Tibial nerve (tissue), 4 donors: ENCODE results near the gene CHST7. TPM values are rescaled to one million over a fixed set of nuclear protein-coding genes. Genes with fewer than 3 reads are reported as not detected.

Experiments used
- DNase-seq, 2 donors: peaks; one replicate each; pipeline ENCODE4 v3.0.0-alpha.2; 2019; ENCODE audit warnings: low spot score in 2 of 2
- H3K27ac ChIP-seq, 4 donors: fragments of 200-600 bp; sonication (generic) in 3 of 4; one replicate each; pipeline ENCODE4 v1.5.1; 2017 to 2019; ENCODE audit warnings: mild to moderate bottlenecking in 1 of 4
- H3K27me3 ChIP-seq, 2 donors: fragments of 200-600 bp; sonication (generic) in 1 of 2; one replicate each; pipeline versions ENCODE4 v1.5.1 to v1.6.0; 2017 to 2019
- H3K36me3 ChIP-seq, 3 donors: fragments of 200-600 bp; sonication (generic); one replicate each; pipeline ENCODE4 v1.5.1; 2018 to 2019
- H3K4me1 ChIP-seq, 4 donors: fragments of 200-600 bp; sonication (generic) in 3 of 4; one replicate each; pipeline ENCODE4 v1.5.1; 2017 to 2019
- H3K4me3 ChIP-seq, 4 donors: fragments of 200-600 bp; sonication (generic) in 3 of 4; one replicate each; pipeline ENCODE4 v1.5.1; 2017 to 2019; ENCODE audit warnings: mild to moderate bottlenecking in 1 of 4, moderate library complexity in 1 of 4
- H3K9me3 ChIP-seq, 4 donors: fragments of 200-600 bp; sonication (generic) in 3 of 4; one replicate each; pipeline ENCODE4 v1.5.1; 2017 to 2019
- CTCF ChIP-seq, 5 experiments: fragments of 200-600 bp in 3 of 5; fragments of 450-650 bp in 2 of 5; sonication (generic) in 3 of 5; IDR thresholded peaks; one replicate each; pipeline ENCODE4 v1.5.1; 2016 to 2019; ENCODE audit warnings: antibody characterized with exemption in 5 of 5, mild to moderate bottlenecking in 3 of 5, moderate library complexity in 2 of 5
- EP300 ChIP-seq, 2 donors: sonication (generic); formaldehyde crosslinking; IDR thresholded peaks; one replicate each; pipeline ENCODE4 v1.6.1; 2017; ENCODE audit warnings: antibody characterized with exemption in 2 of 2, mild to moderate bottlenecking in 1 of 2
- POLR2A ChIP-seq, 2 donors: fragments of 450-650 bp; IDR thresholded peaks; one replicate each; pipeline ENCODE4 v1.6.1; 2017; ENCODE audit warnings: antibody characterized with exemption in 2 of 2, mild to moderate bottlenecking in 2 of 2, moderate library complexity in 2 of 2
- WGBS, 2 donors: methylation state at CpG; one replicate each; pipeline ENCODE4 v1.1.5; 2018; 5-methylcytosine and 5-hydroxymethylcytosine counted together
- total RNA-seq, 4 donors: library from RNA; depleted of rRNA; stranded (reverse); fragments of >200 nt; gene quantifications; one replicate each; pipeline ENCODE4 v1.1.0, GENCODE V29; 2016

CHST7 gene
- total RNA-seq, 4 donors from 2014 or later: 35.6 to 106 (median 72.9) TPM

- TF ChIP-seq CTCF (IDR thresholded peaks at IDR 0.05) (no peak), EP300 (IDR thresholded peaks at IDR 0.05) (no peak), POLR2A (IDR thresholded peaks at IDR 0.05) (no peak)
- 83 to 90% methylated on average over 6 of the region's 6 CpGs for WGBS, 2 donors
These were observed 50.7 kb downstream of the CHST7 start for GRCh38 chrX:46624090-46624786.

GRCh38 chrX:46626566-46626965 lies 53.0 kb downstream of the CHST7 start:
- DNase-seq: no peak
- Histone ChIP-seq H3K4me1 (peaks cover 0 to 25% (median 7%) of the 10 kb centered on the region in 4 donors), H3K4me3 (no peak overlapping the region), H3K27me3 (no peaks in the 10 kb centered on the region), H3K36me3 (no peaks in the 10 kb centered on the region), H3K27ac (peak overlapping the region in 1 of 4 donors; percentile 70), H3K9me3 (no peaks in the 10 kb centered on the region)
- no peak for TF ChIP-seq CTCF (IDR thresholded peaks at IDR 0.05)
- TF ChIP-seq EP300 (IDR thresholded peaks at IDR 0.05): peak in 1 of 2 donors; percentile 20
- 70 to 76% methylated on average over 4 to 7 of the region's 7 CpGs for WGBS, 2 donors

More at GRCh38 chrX:46624090-46624786, 50.7 kb downstream of the CHST7 start:
- H3K27me3 ChIP-seq: no peaks in the 10 kb centered on the region
- H3K4me1 ChIP-seq: peaks cover 0 to 21% (median 7%) of the 10 kb centered on the region in 4 donors
- no peak for DNase-seq
- H3K27ac ChIP-seq: no peak overlapping the region
- H3K4me3 ChIP-seq: no peak overlapping the region
- no peaks in the 10 kb centered on the region for H3K36me3 ChIP-seq
- H3K9me3 ChIP-seq: no peaks in the 10 kb centered on the region

GRCh38 chrX:46627062-46627461 lies 53.5 kb downstream of the CHST7 start:
- TF ChIP-seq POLR2A (IDR thresholded peaks at IDR 0.05) (no peak), EP300 (IDR thresholded peaks at IDR 0.05) (no peak), CTCF (IDR thresholded peaks at IDR 0.05) (no peak)
- no peak overlapping the region for H3K4me3 ChIP-seq
- peaks cover 0 to 23% (median 7%) of the 10 kb centered on the region in 4 donors for H3K4me1 ChIP-seq
- no peaks in the 10 kb centered on the region for H3K9me3 ChIP-seq
- peak overlapping the region in 1 of 4 donors; percentile 70 for H3K27ac ChIP-seq
- H3K27me3 ChIP-seq: no peaks in the 10 kb centered on the region
- H3K36me3 ChIP-seq: no peaks in the 10 kb centered on the region
- DNase-seq: no peak
- WGBS, 2 donors: 73 to 80% methylated on average over 4 of the region's 4 CpGs

GRCh38 chrX:46627711-46628419 lies 54.3 kb downstream of the CHST7 start:
- Histone ChIP-seq H3K27me3 (no peaks in the 10 kb centered on the region), H3K27ac (peak overlapping the region in 3 of 4 donors; percentile 19 to 70 (median 38)), H3K4me1 (peaks cover 0 to 18% (median 8%) of the 10 kb centered on the region in 4 donors)

More at GRCh38 chrX:46627711-46628419, 54.3 kb downstream of the CHST7 start:
- TF ChIP-seq POLR2A (IDR thresholded peaks at IDR 0.05): no peak
- TF ChIP-seq EP300 (IDR thresholded peaks at IDR 0.05): no peak
- no peak for TF ChIP-seq CTCF (IDR thresholded peaks at IDR 0.05)
- Histone ChIP-seq H3K4me3 (no peak overlapping the region), H3K9me3 (no peaks in the 10 kb centered on the region), H3K36me3 (no peaks in the 10 kb centered on the region)
- WGBS, 2 donors: 58% methylated on average over 8 to 10 of the region's 10 CpGs
- DNase-seq: peak in 1 of 2 donors; percentile 10
